HepG2 (cell line): ENCODE results near the gene SNX2. TPM values are rescaled to one million over a fixed set of nuclear protein-coding genes. Genes with fewer than 3 reads are reported as not detected.

Source experiments
- ATAC-seq: fragments of 200-7000 bp; cut with Tn5 transposase; 3 replicates; pipeline ENCODE4 v1.9.1; 2020; ENCODE audit warnings: mild to moderate bottlenecking, moderate library complexity
- BruUV-seq: library from RNA; stranded (reverse); fragments of 400-500 nt; replicated peaks from 2 replicates; lab custom pipeline; 2021; lab: Mats Ljungman, UMichigan
- CTCF ChIA-PET: fragments of 300-600 bp; formaldehyde crosslinking; extraction: SDS; loops from one replicate; lab custom pipeline; 2021; ENCODE audit warnings: low total read pairs, inconsistent platforms, low intra/inter-chr PET ratio; lab: Yijun Ruan, JAX
- POLR2A ChIA-PET: fragments of 350-600 bp; sonication (Branson Sonifier 250); formaldehyde crosslinking; loops from one replicate; lab custom pipeline; 2020; ENCODE audit warnings: antibody characterized with exemption, inconsistent platforms; lab: Yijun Ruan, JAX
- DNase-seq: peaks from one replicate; pipeline ENCODE4 v3.0.0-alpha.2; 2015; ENCODE audit warnings: low spot score
- FAIRE-seq: peaks from 3 replicates; lab custom pipeline; 2011; peaks lifted over from hg19 to GRCh38; lab: Jason Lieb, UNC
- H2AFZ ChIP-seq: one replicate; pipeline ENCODE4 v1.6.1; 2011; ENCODE audit warnings: low read length, inconsistent platforms
- H3K27ac ChIP-seq: fragments of 300-600 bp; 3 replicates; pipeline ENCODE4 v1.8.0; 2011; ENCODE audit warnings: mixed run types, mild to moderate bottlenecking, mixed read lengths, low read length, inconsistent platforms; ENCODE audit not compliant: insufficient read depth; ENCODE audit errors: extremely low read length
- H3K27me3 ChIP-seq, 2 experiments: fragments of 200-600 bp in 1 of 2; 2 replicates in 1 of 2; 3 replicates in 1 of 2; pipeline versions ENCODE4 v1.6.0 to v1.8.0; 2011; ENCODE audit warnings: low read length in 2 of 2, mild to moderate bottlenecking in 2 of 2, moderate library complexity in 2 of 2, inconsistent platforms in 1 of 2; ENCODE audit not compliant: insufficient read depth in 2 of 2, control insufficient read depth in 1 of 2
- H3K36me3 ChIP-seq, 2 experiments: fragments of 200-600 bp in 1 of 2; replicated peaks in 1 of 2; 2 replicates in 1 of 2; 3 replicates in 1 of 2; pipeline versions ENCODE4 v1.5.1 to v1.8.0; 2011; ENCODE audit warnings: low read length in 2 of 2, inconsistent platforms in 1 of 2; ENCODE audit not compliant: insufficient read depth in 2 of 2, control insufficient read depth in 1 of 2
- H3K4me1 ChIP-seq: 2 replicates; pipeline ENCODE4 v1.5.1; 2012; ENCODE audit warnings: low read length, inconsistent platforms; ENCODE audit not compliant: insufficient read depth
- H3K4me2 ChIP-seq: 2 replicates; pipeline ENCODE4 v1.6.0; 2011; ENCODE audit warnings: low read depth, low read length, inconsistent platforms
- H3K4me3 ChIP-seq, 3 experiments: fragments of 200-600 bp in 1 of 3; sonication (generic), shearing (Covaris generic) in 1 of 3; replicated peaks in 1 of 3; 2 replicates each; pipeline ENCODE4 v1.5.1; 2011 to 2016; ENCODE audit warnings: low read length in 3 of 3, inconsistent platforms in 2 of 3, low read depth in 2 of 3, mild to moderate bottlenecking in 2 of 3, control low read depth in 1 of 3, mixed read lengths in 1 of 3; ENCODE audit not compliant: insufficient read depth in 1 of 3
- H3K79me2 ChIP-seq: one replicate; pipeline ENCODE4 v1.6.1; 2011; ENCODE audit warnings: low read length, inconsistent platforms; ENCODE audit not compliant: insufficient read depth
- H3K9ac ChIP-seq: 2 replicates; pipeline ENCODE4 v1.6.0; 2011; ENCODE audit warnings: mild to moderate bottlenecking, low read depth, low read length, inconsistent platforms; ENCODE audit not compliant: insufficient read depth
- H3K9me3 ChIP-seq: 2 replicates; pipeline ENCODE4 v1.5.1; 2012; ENCODE audit warnings: mild to moderate bottlenecking, low read length
- H4K20me1 ChIP-seq: 2 replicates; pipeline ENCODE4 v1.6.0; 2011; ENCODE audit warnings: inconsistent platforms, mild to moderate bottlenecking, low read length, moderate library complexity; ENCODE audit not compliant: insufficient read depth
- AGO1 ChIP-seq: fragments of 200-400 bp; formaldehyde crosslinking; IDR thresholded peaks from 2 replicates; pipeline ENCODE4 v1.6.1; 2017; ENCODE audit warnings: mild to moderate bottlenecking, low read depth, low read length, moderate library complexity; ENCODE audit not compliant: poor library complexity, severe bottlenecking
- AHR ChIP-seq: IDR thresholded peaks from 2 replicates; pipeline ENCODE4 v1.6.1; 2018; ENCODE audit warnings: missing genetic modification reagents, missing compliant biosample characterization
- ATRX ChIP-seq: sonication (generic); formaldehyde crosslinking; IDR thresholded peaks from 2 replicates; pipeline ENCODE4 v1.4.0; 2020; ENCODE audit warnings: missing genetic modification reagents, borderline replicate concordance
- FOSL2 ChIP-seq: sonication (generic); formaldehyde crosslinking; IDR thresholded peaks from 2 replicates; pipeline ENCODE4 v1.4.0; 2020; ENCODE audit warnings: missing genetic modification reagents
- HNRNPUL1 ChIP-seq: fragments of 200-400 bp; formaldehyde crosslinking; IDR thresholded peaks from 2 replicates; pipeline ENCODE4 v1.6.1; 2017; ENCODE audit warnings: low read depth, mild to moderate bottlenecking, low read length, moderate library complexity
- IKZF4 ChIP-seq: sonication (generic); formaldehyde crosslinking; IDR thresholded peaks from 2 replicates; pipeline ENCODE4 v1.5.1; 2020; ENCODE audit warnings: borderline replicate concordance, mild to moderate bottlenecking, low read depth, missing genetic modification reagents; ENCODE audit errors: not compliant biosample characterization
- MED13 ChIP-seq: sonication (generic); formaldehyde crosslinking; IDR thresholded peaks from 2 replicates; pipeline ENCODE4 v1.5.0; 2020; ENCODE audit warnings: missing genetic modification reagents
- SALL2 ChIP-seq: sonication (generic); formaldehyde crosslinking; IDR thresholded peaks from 2 replicates; pipeline ENCODE4 v1.8.1; 2023; ENCODE audit warnings: mild to moderate bottlenecking, missing genetic modification reagents, inconsistent platforms
- ZFP37 ChIP-seq: sonication (generic); formaldehyde crosslinking; IDR thresholded peaks from 2 replicates; pipeline ENCODE4 v1.4.0; 2020; ENCODE audit warnings: missing genetic modification reagents, borderline replicate concordance
- ZNF101 ChIP-seq: sonication (generic); formaldehyde crosslinking; IDR thresholded peaks from 2 replicates; pipeline ENCODE4 v1.4.0; 2020; ENCODE audit warnings: mild to moderate bottlenecking, low read depth, missing genetic modification reagents, borderline replicate concordance
- ZNF329 ChIP-seq: sonication (generic); formaldehyde crosslinking; IDR thresholded peaks from 2 replicates; pipeline ENCODE4 v1.9.0; 2021; ENCODE audit warnings: low read depth, mild to moderate bottlenecking, missing genetic modification reagents
- ZSCAN29 ChIP-seq: sonication (generic); formaldehyde crosslinking; conservative IDR thresholded peaks from 2 replicates; pipeline ENCODE4 v1.4.0; 2020; ENCODE audit warnings: mild to moderate bottlenecking, missing genetic modification reagents
- WGBS: methylation state at CpG from one replicate; pipeline ENCODE4 v1.1.6; 2017; ENCODE audit warnings: low lambda C conversion rate; 5-methylcytosine and 5-hydroxymethylcytosine counted together
- in situ Hi-C: cut with HindIII; loops from 2 replicates; pipeline ENCODE4 v1.10.0; 2017; ENCODE audit warnings: low pct_unique_long_range_greater_than_20kb; ENCODE audit not compliant: extremely low pct_ligation_motif_present
- intact Hi-C: fragments of 100-400 bp; cut with micrococcal nuclease; formaldehyde crosslinking; loops from one replicate; pipeline ENCODE4 v1.10.0; 2022; ENCODE audit not compliant: unreplicated experiment
- polyA plus RNA-seq, 8 experiments: library from polyadenylated mRNA; depleted of rRNA in 3 of 8; stranded (reverse) in 7 of 8; unstranded in 1 of 8; fragments of >200 nt; fragmentation: Illumina TruSeq in 4 of 8; extraction: Trizol in 4 of 8; gene quantifications; 2 replicates each; pipeline versions ENCODE4 v1.2.1 to v1.2.3, GENCODE V29; 2011 to 2016; ENCODE audit warnings: low read depth in 4 of 8, missing spikeins in 1 of 8, mixed read lengths in 1 of 8; ENCODE audit not compliant: insufficient read depth in 1 of 8
- total RNA-seq, 5 experiments: library from RNA; depleted of rRNA; stranded (reverse); fragments of >200 nt; fragmentation: Illumina TruSeq; extraction: Trizol; gene quantifications; 2 replicates each; pipeline ENCODE4 v1.2.3, GENCODE V29; 2016; ENCODE audit warnings: low read depth in 1 of 5
- TF ChIP-seq, protein P1 (sequence below): fragments of 450-650 bp; IDR thresholded peaks from 2 replicates; pipeline ENCODE4 v1.6.1; 2016

Gene SNX2
- total and polyA plus RNA-seq, 2 of the 13 experiments (the other 11 are each of a cell fraction or from before 2014, with no cell fraction given): 26.4 to 78.8 TPM

DNA sequence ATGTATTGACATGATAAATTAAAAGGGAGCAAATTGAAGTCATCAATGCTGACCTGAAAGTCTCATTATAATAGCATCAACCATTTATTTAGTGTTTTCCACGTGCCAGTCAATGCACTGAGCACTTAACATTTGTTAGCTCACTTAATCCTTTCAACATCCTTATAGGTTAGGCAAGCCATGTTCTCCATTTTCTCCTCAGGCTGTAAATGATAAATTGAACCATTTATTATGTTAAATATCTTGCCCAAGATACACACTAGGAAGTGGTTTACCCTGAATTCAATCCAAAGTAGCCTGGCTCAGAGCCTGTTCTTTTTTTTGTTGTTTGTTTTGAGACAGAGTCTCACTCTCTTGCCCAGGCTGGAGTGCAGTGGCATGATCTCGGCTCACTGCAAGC, 25.0 kb upstream of the SNX2 start:
- FAIRE-seq: no peak
- ChIA-PET CTCF (no interaction called here), POLR2A (no interaction called here)
- H3K36me3 ChIP-seq: no peaks in the 10 kb centered on the region
- no peaks in the 10 kb centered on the region for H4K20me1 ChIP-seq
- H3K4me1 ChIP-seq: no peaks in the 10 kb centered on the region
- no peak overlapping the region for H3K4me2 ChIP-seq
- no TSS peak for BruUV-seq
- no peak overlapping the region for H2AFZ ChIP-seq
- no peak overlapping the region for H3K4me3 ChIP-seq
- no peak for DNase-seq
- in situ Hi-C loops: no loop called here
- WGBS: 3% methylated on average over 2 of the region's 2 CpGs
- no peak for ATAC-seq
- TF ChIP-seq ZNF329 (CRISPR knock-in tag) (no peak), IKZF4 (CRISPR knock-in tag) (no peak), ATRX (no peak), AHR (no peak), ZSCAN29 (CRISPR knock-in tag) (no peak), FOSL2 (CRISPR knock-in tag) (no peak), MED13 (CRISPR knock-in tag) (no peak), HNRNPUL1 (no peak), AGO1 (no peak), ZNF101 (CRISPR knock-in tag) (no peak), ZFP37 (CRISPR knock-in tag) (no peak), SALL2 (no peak)
- TF ChIP-seq, protein P1, sequence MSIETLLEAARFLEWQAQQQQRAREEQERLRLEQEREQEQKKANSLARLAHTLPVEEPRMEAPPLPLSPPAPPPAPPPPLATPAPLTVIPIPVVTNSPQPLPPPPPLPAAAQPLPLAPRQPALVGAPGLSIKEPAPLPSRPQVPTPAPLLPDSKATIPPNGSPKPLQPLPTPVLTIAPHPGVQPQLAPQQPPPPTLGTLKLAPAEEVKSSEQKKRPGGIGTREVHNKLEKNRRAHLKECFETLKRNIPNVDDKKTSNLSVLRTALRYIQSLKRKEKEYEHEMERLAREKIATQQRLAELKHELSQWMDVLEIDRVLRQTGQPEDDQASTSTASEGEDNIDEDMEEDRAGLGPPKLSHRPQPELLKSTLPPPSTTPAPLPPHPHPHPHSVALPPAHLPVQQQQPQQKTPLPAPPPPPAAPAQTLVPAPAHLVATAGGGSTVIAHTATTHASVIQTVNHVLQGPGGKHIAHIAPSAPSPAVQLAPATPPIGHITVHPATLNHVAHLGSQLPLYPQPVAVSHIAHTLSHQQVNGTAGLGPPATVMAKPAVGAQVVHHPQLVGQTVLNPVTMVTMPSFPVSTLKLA: no peak
- intact Hi-C loops: no loop called here
- H3K27me3 ChIP-seq: peaks cover 0 to 1% of the 10 kb centered on the region in 2 experiments; a peak in 2 of 5 replicates
- H3K79me2 ChIP-seq: no peaks in the 10 kb centered on the region
- H3K27ac ChIP-seq: no peak overlapping the region
- H3K9me3 ChIP-seq: no peaks in the 10 kb centered on the region
- no peak overlapping the region for H3K9ac ChIP-seq
